DMS79 (cell line): ENCODE measurements around the gene MMP8.
"Not testable (repeated sequence)": the region's sequence is repeated elsewhere in the genome, so short reads cannot be mapped to it uniquely, and the experiment has no call there.

Source experiments
- DNase-seq: peaks from one replicate; lab custom pipeline; 2025; lab: John Stamatoyannopoulos, UW

Gene MMP8, protein sequence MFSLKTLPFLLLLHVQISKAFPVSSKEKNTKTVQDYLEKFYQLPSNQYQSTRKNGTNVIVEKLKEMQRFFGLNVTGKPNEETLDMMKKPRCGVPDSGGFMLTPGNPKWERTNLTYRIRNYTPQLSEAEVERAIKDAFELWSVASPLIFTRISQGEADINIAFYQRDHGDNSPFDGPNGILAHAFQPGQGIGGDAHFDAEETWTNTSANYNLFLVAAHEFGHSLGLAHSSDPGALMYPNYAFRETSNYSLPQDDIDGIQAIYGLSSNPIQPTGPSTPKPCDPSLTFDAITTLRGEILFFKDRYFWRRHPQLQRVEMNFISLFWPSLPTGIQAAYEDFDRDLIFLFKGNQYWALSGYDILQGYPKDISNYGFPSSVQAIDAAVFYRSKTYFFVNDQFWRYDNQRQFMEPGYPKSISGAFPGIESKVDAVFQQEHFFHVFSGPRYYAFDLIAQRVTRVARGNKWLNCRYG

DNA sequence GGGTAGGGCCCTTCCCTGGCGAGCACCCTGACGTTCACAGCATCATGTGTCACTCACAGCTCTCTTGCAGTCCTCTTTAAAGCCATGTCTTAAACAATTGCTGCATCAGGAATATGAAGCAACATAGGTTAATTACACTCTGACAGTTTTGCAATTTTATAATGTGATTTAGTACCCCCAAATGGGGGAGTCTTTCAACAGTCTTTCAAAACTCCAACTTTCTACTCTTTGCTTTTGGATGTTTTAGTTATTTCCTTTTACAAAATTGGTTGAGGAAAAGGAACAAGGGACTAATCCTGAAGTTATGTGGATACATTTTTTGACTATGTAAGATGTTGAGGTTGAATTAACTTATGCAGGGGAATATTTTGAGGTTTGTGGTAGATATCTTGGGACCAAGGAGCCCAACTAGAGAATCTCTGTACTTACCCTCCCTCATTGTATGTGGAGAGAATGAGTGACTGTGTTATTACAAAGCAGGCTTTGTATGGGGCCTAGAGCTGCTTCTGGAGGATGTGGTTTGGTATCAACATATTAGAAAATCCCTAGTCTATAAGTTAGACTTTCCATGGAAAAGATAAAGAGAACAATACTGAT, at the start of gene MMP8:
Gene MMP8 (minus strand): TSS at position 51 of the 597 bp plus-strand sequence. CDS start 99 bp downstream, outside the sequence.
- no peak for DNase-seq

DNA sequence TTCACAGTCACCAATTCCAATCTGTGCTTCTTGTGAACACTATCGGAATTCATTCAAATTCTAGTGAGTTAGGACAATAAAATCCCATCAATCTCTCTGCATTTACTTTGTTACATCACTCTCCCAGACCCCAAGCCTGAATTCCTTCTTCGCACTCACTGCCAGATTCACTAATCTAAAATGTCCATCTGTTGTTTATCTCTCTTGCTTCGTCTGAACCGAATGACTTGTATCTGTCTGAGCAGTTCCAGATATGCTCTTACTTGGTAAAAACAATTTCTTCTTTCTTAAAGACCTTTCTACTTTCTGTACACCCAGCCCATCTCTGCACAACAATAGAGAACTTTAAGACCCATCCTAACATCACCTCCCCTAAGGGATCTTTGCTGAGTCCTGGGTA, 48.6 kb upstream of the MMP8 start:
- DNase-seq: no peak

DNA sequence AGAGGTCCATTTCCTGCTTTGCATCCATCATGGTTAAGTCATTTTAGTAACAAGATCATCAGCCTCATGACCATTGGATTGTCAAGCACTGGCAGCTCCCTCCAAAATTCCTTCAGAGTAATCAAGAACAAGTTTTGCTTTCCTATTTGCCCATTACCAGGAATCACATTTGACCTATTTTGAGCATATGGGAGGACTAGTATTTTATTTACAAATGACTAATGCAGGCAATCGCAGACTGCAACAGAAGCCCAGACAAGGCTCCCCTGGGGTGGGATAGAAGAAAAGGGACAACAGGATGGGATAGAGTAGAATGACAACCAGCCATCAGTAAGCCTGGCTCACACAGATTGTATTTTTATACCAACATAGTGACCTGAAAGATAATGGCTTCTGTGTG, 46.6 kb upstream of the MMP8 start:
- DNase-seq: no peak

DNA sequence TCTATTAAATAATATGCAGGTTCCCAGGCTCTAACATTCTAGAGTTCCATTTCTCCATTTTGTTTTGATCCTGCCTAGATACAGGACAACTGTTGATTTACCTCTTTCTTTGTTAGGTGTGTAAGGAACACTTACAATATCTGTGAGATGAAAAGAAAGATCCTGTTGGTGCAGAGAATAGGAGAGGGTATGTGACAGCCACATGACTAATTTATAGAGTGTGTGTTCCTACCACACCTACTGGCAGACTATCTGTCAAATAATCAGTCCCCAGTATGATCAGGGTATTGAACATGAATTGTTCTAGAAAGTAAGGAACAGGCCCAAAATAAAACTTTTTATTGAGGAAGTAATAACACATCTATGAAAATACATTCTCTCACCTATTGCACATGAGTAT, 45.4 kb upstream of the MMP8 start:
- DNase-seq: no peak

DNA sequence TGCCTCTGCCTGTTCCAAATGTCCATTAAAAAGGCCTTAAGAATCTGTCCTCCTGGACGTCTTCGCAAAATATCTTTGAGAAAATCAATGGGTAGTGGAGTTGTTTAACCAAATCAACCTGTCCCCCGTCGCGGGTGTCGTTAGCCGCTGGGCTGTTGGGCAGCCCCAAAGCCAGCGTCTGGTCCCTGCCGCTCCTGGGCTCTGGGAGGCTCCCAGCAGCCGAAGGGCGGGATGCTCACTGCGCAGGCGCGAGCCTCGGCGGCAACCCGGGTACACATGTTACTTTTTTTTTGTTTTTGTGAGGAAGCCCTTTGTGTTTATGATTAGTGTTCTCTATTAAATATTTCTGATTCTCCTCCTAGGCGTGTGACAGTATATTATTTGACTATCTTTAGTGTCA, 43.0 kb upstream of the MMP8 start:
- DNase-seq: no peak

DNA sequence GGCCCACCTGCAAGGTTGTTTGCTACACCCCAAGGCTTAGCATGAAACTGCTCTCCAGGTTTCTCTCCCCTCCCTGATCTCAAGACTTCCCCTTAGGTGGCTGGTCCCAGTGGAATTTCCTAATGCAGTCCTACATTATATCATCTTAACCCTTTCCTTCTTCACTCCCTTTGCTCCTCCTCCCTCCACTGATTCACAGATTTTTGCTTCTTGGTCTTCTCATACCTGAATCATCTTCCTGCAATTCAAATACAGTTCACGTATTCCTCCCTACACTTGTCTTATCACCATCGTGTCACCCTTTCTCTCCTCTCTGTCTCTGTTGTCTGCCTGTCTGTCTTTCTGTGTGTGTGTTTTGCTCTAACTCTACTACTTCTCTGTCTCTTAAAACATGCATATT, 38.7 kb upstream of the MMP8 start:
- DNase-seq: no peak

DNA sequence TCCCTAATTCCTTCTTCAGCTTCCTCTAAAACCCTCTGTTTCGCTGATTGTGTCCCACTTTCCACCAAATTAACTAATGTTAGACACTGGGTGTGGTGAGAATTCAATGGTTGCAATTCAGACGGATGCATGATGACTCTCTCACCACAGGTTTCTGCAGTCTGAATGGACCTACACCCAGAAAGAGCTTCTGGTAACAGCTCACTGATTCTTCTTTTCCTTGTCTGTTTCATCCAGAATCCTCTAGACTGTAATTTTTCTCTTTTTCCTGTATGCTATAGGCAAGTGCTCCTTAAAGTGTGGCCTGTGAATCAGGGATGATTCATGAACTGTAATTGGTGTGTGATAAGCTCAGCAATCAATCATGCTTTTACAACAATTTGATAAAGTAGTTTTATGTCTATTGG, 37.6 kb upstream of the MMP8 start:
- no peak for DNase-seq

DNA sequence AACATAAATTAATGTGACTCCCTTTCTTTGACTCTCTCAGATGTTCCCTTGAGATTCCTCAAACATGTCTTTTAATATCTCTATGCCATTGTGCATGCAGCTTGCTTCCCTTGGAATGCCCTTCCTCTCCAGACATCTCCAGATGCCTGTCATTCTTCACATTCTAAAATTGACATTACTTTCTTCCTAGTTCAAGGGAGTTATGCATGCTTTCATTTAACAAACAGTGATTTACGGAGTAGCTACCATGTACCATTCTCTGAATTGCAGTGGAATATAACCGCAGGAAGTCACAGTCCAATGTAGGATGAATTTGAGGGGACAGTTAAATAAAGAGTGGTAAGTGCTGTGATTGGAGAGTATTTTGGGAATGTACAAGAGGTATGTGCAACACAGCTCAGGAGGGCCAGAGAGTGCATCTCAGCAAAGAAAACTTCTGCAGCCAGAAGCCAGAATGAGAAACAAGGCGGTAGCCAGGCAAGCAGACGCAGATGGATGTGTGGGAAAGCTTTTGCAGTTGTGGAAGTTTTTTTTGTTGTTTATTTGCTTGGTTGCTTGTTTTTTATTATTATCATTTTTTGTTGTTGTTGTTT, 37.0 kb upstream of the MMP8 start:
- no peak for DNase-seq

DNA sequence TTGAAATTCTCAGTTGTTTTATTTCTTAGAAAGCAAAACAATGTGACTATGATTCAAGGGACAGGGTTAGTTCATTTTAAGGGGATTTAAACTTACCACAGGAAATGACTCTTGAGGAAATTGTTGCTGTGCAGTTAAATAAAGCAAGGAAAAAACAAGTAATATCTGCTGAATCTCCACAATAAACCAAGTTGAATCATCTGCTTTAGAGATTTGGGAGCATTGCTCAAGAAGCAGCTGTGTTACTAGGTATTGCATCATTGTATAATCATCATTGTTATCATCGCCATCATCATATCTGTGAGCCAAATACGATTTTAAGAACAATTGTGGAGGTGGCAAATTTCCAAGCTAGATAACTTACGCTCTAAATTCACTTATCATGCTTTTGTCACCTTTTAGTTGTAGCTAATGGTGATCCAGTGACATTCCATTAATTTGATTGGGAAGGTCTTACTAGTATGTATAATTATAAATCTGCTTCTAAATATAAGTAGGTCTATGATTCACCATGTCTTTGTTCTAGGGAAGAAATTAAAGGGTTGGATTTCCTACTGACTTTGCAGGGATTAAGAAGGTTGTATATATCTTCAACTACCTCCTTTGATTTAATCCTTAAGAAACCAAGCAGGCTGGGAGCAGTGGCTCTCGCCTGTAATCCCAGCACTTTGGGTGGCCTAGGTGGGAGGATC, 35.7 kb upstream of the MMP8 start:
- no peak for DNase-seq

DNA sequence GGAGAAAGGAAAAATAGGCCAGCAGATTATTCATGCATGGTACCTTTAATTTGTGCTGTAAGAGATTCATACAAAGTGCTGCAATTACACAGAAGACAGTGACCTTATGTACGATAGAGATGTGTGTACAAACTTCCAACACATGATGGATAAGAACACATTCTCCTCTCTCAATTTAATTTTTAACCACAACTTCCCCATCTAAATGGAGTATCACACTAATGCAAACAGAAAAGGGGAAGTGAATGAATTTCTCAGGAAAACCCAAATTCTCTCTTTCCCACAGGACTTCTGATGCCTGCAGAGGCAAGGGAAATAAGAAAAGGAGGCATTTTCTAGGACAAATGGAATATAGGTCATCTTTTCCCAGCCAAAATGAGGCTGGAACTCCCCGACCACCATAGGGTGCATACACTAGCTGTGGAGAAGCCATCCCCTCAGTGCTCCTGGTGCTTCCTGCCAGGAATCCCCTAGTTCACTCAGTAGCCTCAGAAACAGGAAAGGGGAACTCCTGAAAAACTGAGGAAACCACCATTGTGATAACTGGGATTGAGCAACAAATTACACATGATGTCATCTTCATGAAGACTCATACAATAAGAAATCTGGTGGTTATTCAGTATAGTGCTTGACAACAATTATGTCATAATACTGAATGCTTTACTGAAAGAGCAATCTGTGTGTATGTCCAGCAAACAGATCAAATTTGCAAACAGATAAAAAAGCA, 33.2 kb upstream of the MMP8 start:
- DNase-seq: no peak

DNA sequence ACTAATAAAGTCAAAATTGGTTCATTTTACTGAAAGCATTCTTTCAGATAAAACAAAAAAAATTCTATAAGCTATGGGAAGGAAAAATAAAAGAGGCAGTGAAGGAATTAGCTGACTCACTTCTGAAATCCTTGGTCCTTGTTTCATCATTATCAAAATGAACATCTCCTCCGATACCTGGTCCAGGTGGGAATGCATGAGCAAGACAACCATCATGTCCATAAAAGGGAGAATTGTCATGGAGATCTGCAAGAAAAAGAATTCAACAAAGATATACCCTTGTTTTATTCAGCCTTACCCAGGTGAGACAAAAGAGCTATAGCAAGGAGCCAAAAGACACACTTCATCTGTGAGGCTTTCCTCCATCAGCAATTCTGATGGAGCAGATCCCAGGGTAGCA, 28.5 kb upstream of the MMP8 start:
- no peak for DNase-seq

DNA sequence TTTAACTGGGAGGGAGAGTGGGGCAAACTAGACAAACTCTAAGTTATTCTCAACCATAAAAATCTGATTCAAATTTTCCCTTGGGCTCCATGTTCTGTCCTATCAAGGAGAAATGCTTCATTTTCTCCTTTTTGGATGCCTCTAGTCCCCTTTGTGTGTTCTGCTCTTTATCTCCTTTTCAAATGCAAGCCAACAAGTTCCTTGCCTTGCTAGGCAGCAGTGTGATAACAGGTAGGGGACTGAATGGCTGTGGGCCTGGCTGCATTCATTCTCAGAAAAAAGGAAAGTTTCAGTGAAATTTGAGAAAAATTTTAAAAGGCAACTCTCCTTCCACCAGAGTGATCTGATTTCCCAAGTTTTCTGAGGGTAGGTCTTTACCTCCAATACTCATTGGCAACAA, 26.9 kb upstream of the MMP8 start:
- no peak for DNase-seq

DNA sequence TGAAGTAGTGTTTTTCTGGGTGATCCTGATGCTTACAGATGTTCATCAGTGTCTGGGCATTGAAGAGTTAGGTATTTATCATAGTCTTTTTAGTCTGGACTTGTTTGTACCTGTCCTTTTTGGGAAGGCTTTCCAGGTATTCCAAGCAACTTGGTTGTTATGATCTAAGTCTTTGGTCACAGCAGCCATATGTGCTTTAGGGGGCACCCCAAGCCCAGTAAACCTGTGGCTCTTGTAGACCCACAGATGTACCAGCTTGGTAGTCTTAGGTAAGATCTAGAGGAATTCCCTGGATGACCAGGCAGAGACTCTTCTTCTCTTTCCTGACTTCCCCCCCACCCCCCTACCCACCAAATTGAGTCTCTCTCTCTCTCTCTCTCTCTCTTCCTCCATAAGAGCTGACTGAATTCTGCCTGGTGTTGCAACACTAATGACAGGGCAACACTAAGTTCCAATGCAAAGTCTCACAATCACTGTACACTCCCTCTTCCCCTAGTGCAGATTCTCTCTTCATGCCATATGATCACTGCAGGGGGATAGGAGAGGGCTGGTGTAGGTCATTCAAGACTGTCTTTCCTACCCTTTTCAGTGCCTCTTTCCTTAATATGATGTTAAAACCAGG, 24.5 kb upstream of the MMP8 start:
- no peak for DNase-seq

DNA sequence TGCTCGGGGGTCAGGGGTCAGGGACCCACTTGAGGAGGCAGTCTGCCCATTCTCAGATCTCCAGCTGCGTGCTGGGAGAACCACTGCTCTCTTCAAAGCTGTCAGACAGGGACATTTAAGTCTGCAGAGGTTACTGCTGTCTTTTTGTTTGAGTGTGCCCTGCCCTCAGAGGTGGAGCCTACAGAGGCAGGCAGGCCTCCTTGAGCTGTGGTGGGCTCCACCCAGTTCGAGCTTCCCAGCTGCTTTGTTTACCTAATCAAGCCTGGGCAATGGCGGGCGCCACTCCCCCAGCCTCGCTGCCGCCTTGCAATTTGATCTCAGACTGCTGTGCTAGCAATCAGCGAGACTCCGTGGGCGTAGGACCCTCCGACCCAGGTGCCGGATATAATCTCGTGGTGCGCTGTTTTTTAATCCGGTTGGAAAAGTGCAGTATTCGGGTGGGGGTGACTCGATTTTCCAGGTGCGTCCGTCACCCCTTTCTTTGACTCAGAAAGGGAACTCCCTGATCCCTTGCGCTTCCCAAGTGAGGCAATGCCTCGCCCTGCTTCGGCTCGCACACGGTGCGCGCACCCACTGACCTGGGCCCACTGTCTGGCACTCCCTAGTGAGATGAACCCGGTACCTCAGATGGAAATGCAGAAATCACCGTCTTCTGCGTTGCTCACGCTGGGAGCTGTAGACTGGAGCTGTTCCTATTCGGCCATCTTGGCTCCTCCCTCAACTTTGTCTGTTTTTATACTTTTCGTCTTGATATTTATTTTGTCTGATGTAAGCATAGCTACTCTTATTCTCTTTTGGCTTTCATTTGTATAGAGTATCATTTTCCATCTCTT, 22.2 kb upstream of the MMP8 start:
- DNase-seq: not testable (repeated sequence)

DNA sequence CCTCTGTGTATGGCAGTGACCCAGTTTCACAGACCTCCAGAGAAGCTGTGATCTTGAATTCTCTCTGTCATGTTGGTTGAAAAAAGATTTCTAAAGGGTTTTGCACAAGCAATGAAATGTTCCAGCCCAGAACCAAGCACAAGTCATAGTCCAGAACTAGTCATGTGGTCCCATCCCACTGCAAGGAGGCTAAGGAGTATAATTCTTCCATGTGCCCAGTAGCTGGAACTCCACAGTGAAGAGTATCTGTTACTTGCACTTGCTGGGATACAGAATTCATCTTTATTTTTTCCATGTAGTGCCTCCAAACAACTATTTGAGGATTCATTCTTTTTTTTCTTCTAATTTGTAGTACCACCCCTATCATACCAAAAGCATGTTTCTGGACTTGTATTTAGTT, 9.9 kb upstream of the MMP8 start:
- DNase-seq: no peak

DNA sequence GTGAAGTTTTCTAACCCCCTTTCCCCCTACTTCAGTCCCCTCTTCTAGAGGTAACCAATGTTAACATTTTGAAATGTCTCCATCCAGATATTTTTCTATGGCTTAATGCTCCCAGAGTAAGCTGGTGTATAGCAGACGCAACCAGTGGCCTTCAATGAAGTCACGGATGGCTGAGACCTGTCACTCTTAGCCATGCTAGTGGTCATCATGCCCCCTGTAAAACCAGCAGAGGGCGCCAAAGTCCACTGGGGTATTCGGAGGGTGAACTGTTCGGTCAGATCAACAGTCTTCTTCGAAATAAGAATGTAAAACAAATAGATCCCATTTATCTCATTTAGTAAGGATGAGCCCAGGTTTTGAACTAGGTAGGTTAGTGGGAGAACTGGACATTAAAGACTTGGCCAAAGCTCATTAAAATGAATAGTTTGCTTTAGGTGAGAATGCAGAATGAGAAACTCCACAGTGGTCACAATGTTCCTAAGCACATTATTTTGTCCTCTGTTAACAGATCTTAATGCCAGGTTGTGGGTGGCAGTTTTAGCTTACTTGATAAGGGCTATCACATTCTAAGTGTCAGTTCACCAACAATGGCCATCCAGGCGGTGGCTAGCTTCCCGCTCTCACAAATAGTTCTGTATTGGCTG, 8.6 kb upstream of the MMP8 start:
- no peak for DNase-seq

DNA sequence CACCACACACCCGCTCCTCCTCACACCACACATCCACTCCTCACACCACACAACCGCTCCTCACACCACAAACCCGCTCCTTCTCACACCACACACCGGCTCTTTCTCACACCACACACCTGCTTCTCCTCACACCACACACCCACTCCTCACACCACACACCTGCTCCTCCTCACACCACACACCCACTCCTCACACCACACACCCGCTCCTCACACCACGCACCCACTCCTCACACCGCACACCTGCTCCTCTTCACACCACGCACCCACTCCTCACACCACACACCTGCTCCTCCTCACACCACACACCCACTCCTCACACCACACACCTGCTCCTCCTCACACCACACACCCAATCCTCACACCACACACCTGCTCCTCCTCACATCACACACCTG, 6.2 kb upstream of the MMP8 start:
- not testable (repeated sequence) for DNase-seq

DNA sequence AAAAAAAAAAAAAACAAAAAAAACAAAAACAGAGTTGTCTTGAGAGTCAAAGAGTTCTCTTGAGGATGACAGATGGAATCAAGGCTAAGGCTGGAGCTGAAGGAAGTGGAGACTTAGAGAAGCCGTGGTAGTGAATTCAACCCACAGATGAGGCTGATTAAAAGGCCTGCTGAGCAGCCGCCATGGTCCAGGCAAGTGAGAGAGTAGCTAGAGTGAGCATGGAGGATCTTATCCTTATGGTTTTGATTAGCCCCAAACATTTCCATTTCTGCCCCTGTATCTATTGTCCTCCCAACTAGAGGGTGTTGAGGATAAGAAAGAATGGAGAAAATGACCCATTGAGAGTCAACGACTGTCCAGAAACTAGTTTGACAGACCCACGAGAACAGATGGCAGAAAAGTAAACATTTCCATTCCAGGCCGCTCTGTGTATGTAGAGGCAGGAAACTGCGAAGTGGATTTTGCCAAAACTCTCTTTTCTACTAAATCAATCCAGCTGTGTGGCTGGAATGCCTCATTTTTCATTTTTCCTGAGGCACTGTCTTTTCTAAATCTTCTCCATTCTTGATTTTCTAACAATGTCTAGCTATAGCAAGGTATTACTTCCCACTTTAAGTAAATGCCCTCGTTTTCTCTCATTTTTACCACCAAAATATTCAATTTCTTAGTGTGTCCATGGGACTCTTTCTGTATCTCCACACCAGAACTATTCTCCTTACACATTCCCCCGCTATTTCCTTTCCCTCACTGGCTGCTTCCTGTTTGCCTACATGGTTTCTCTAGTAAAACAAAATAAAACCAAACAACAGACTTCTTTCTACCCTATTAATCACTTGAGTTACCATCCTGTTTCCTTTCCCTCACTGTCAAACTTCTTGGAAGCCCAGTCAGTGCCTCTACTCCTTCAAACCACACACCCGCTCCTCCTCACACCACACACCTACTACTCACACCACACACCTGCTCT, 5.4 kb upstream of the MMP8 start:
- no peak for DNase-seq

DNA sequence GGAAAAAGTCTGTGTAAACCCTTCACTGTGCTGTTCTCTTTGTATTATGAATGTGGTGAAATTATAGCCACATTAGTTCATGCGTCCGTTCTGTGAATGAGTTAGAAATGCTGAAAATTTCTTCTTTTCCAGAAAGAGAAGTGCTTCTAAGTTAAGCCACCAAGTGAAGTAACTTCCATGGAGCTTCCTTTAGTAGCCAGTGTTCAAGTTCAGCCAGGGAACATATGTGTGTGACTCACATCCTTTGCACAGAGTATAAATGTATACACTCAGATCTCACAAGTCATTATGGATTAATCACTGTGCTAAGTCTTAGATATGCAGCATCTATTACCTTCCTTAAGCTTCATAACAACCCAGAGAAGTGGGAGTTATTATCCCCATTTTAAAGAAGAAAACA, 3.1 kb upstream of the MMP8 start:
- DNase-seq: no peak
